NOMO-1 treated with dmso at 0.1 percent for 144 hours (cell line): ENCODE measurements around the gene MYH6.
"Not testable (repeated sequence)": the region's sequence is repeated elsewhere in the genome, so short reads cannot be mapped to it uniquely, and the experiment has no call there.

ENCODE experiments used
- DNase-seq: peaks from one replicate; lab custom pipeline; 2025; ENCODE audit not compliant: unreplicated experiment; lab: John Stamatoyannopoulos, UW

Gene MYH6

GRCh38 chr14:23407516-23408306, at the start of gene MYH6:
MYH6 (minus strand) TSS chr14:23408273; CDS start chr14:23407223, 1,050 bp downstream.
- DNase-seq = no peak

GRCh38 chr14:23456883-23457586, 49.0 kb upstream of the MYH6 start:
- DNase-seq = not testable (repeated sequence)

GRCh38 chr14:23454445-23454856, 46.4 kb upstream of the MYH6 start:
- no peak for DNase-seq

GRCh38 chr14:23452237-23452636, 44.2 kb upstream of the MYH6 start:
- DNase-seq = no peak

GRCh38 chr14:23450379-23450778, 42.3 kb upstream of the MYH6 start:
- no peak for DNase-seq

GRCh38 chr14:23449314-23449713, 41.2 kb upstream of the MYH6 start:
- no peak for DNase-seq

GRCh38 chr14:23447361-23448350, 39.6 kb upstream of the MYH6 start:
- DNase-seq = no peak

GRCh38 chr14:23446291-23446851, 38.3 kb upstream of the MYH6 start:
- no peak for DNase-seq

GRCh38 chr14:23445773-23446172, 37.7 kb upstream of the MYH6 start:
- DNase-seq = no peak

- no peak for DNase-seq
These were observed 36.2 kb upstream of the MYH6 start for GRCh38 chr14:23444314-23444713.

GRCh38 chr14:23443881-23444280, 35.8 kb upstream of the MYH6 start:
- DNase-seq = no peak

- DNase-seq = no peak
These were observed 35.3 kb upstream of the MYH6 start for GRCh38 chr14:23443411-23443812.

GRCh38 chr14:23442721-23443356, 34.8 kb upstream of the MYH6 start:
- no peak for DNase-seq

GRCh38 chr14:23441076-23441475, 33.0 kb upstream of the MYH6 start:
- no peak for DNase-seq

GRCh38 chr14:23439107-23439835, 31.2 kb upstream of the MYH6 start:
- DNase-seq = no peak

- no peak for DNase-seq
These were observed 30.3 kb upstream of the MYH6 start for GRCh38 chr14:23438101-23438971.

GRCh38 chr14:23437133-23438100, 29.3 kb upstream of the MYH6 start:
- DNase-seq = no peak
